OCI-LY1 (cell line): Measurements from ENCODE around the gene CDH13.

Experiments used
- EZH2 ChIP-seq: fragments of 200-600 bp; sonication (generic), shearing (Covaris generic); IDR thresholded peaks from 2 replicates; pipeline ENCODE4 v1.8.0; 2017; ENCODE audit warnings: borderline replicate concordance, mixed run types, mild to moderate bottlenecking, antibody characterized with exemption, low read length, moderate library complexity, mixed read lengths
- TF ChIP-seq, protein P1 (sequence below): fragments of 200-600 bp; sonication (generic), shearing (Covaris generic); IDR thresholded peaks from 2 replicates; pipeline ENCODE4 v1.5.1; 2017; ENCODE audit warnings: mild to moderate bottlenecking, antibody characterized with exemption, low read length, moderate library complexity, mixed read lengths

DNA sequence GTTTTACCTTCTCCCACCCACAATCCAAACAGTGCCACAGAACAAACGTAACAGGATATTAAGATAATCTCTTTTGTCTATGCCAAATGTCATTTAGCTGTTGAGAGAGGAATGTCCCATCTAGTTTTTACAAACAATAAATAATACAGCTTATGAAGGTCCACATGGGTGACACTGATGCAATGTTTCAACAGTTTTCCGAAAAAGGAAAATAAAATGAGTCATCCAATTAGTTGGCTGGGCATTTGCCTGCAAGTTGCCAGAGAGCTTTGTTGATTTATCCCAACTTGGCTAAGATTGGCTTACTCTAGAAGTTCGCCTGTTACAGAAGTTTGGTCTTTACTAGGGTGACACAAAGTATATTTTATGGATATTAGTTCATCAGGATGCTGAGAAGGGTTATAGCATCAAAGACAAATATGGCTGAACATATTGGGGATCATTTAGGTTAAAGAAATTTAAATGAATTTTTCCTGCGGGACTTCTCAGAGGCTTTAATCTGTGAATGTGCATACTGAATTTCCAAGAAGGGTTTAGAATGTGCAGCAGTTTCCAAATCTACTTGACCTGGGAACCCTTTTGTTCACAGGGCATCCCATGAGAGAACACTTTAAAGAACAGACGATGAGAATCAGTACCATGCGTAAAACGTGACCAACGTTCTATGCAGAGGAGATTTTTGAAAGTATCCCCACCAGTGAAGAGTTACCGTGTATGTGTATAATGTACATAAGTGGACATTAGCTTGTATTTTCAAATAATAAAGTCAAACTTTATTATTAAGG, 73.1 kb downstream of the CDH13 start:
- TF ChIP-seq, protein P1, sequence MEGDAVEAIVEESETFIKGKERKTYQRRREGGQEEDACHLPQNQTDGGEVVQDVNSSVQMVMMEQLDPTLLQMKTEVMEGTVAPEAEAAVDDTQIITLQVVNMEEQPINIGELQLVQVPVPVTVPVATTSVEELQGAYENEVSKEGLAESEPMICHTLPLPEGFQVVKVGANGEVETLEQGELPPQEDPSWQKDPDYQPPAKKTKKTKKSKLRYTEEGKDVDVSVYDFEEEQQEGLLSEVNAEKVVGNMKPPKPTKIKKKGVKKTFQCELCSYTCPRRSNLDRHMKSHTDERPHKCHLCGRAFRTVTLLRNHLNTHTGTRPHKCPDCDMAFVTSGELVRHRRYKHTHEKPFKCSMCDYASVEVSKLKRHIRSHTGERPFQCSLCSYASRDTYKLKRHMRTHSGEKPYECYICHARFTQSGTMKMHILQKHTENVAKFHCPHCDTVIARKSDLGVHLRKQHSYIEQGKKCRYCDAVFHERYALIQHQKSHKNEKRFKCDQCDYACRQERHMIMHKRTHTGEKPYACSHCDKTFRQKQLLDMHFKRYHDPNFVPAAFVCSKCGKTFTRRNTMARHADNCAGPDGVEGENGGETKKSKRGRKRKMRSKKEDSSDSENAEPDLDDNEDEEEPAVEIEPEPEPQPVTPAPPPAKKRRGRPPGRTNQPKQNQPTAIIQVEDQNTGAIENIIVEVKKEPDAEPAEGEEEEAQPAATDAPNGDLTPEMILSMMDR, result no peak
- TF ChIP-seq EZH2, result no peak
